Loucy (cell line): ENCODE measurements around the gene CCDC61.

Source experiments
- H2AFZ ChIP-seq: fragments of 200-600 bp; sonication (generic); 2 replicates; pipeline ENCODE4 v1.6.0; 2016; ENCODE audit warnings: antibody characterized with exemption, mild to moderate bottlenecking, low read length, moderate library complexity
- H3F3A ChIP-seq: fragments of 200-600 bp; 2 replicates; pipeline ENCODE4 v1.6.0; 2016; ENCODE audit warnings: antibody characterized with exemption, low read depth, mild to moderate bottlenecking
- H3K27me3 ChIP-seq: fragments of 200-600 bp; sonication (generic); 2 replicates; pipeline ENCODE4 v1.6.1; 2014; ENCODE audit warnings: low read length, mild to moderate bottlenecking; ENCODE audit not compliant: insufficient read depth, poor library complexity, severe bottlenecking
- H3K36me3 ChIP-seq: fragments of 200-600 bp; sonication (generic); 2 replicates; pipeline ENCODE4 v1.6.1; 2016; ENCODE audit warnings: low read length; ENCODE audit not compliant: insufficient read depth
- H3K4me1 ChIP-seq: fragments of 200-600 bp; sonication (generic); 2 replicates; pipeline ENCODE4 v1.5.1; 2014; ENCODE audit warnings: low read length, mild to moderate bottlenecking; ENCODE audit not compliant: insufficient read depth, poor library complexity, severe bottlenecking
- H3K4me2 ChIP-seq: fragments of 200-600 bp; sonication (generic); 2 replicates; pipeline ENCODE4 v1.6.0; 2014; ENCODE audit warnings: antibody characterized with exemption, low read length, low read depth, mild to moderate bottlenecking; ENCODE audit not compliant: poor library complexity, severe bottlenecking
- H3K4me3 ChIP-seq: fragments of 200-600 bp; sonication (generic); 2 replicates; pipeline ENCODE4 v1.5.1; 2014; ENCODE audit warnings: low read length, mild to moderate bottlenecking, mixed read lengths; ENCODE audit not compliant: poor library complexity, severe bottlenecking
- H3K79me2 ChIP-seq: fragments of 200-600 bp; sonication (generic); 2 replicates; pipeline ENCODE4 v1.6.1; 2014; ENCODE audit warnings: low read length; ENCODE audit not compliant: insufficient read depth
- H3K9ac ChIP-seq: fragments of 200-600 bp; sonication (generic); 2 replicates; pipeline ENCODE4 v1.6.0; 2014; ENCODE audit warnings: mild to moderate bottlenecking, low read depth, low read length, moderate library complexity; ENCODE audit not compliant: poor library complexity, severe bottlenecking
- H3K9me2 ChIP-seq: fragments of 200-600 bp; sonication (generic); replicated peaks from 2 replicates; pipeline ENCODE4 v1.6.1; 2016; ENCODE audit warnings: low read depth, low read length, mixed read lengths
- H3K9me3 ChIP-seq: fragments of 200-600 bp; sonication (generic); 2 replicates; pipeline ENCODE4 v1.6.1; 2014; ENCODE audit warnings: mild to moderate bottlenecking, antibody characterized with exemption, low read length, low read depth; ENCODE audit not compliant: insufficient read depth
- H4K20me1 ChIP-seq: fragments of 200-600 bp; sonication (generic); 2 replicates; pipeline ENCODE4 v1.6.0; 2014; ENCODE audit warnings: antibody characterized with exemption, low read length, mild to moderate bottlenecking; ENCODE audit not compliant: insufficient read depth, poor library complexity, severe bottlenecking
- CTCF ChIP-seq: fragments of 200-600 bp; sonication (generic); conservative IDR thresholded peaks from 2 replicates; pipeline ENCODE4 v1.5.1; 2014; ENCODE audit warnings: mild to moderate bottlenecking, antibody characterized with exemption, low read length
- EZH2phosphoT487 ChIP-seq: fragments of 200-600 bp; IDR thresholded peaks from 2 replicates; pipeline ENCODE4 v1.6.1; 2018; ENCODE audit warnings: antibody characterized with exemption, mild to moderate bottlenecking, moderate library complexity, borderline replicate concordance

Gene CCDC61

GRCh38 chr19:46035546-46035945 lies 40.3 kb downstream of the CCDC61 start:
- Histone ChIP-seq H3K4me3 (no peak overlapping the region), H3K4me1 (no peaks in the 10 kb centered on the region), H3K36me3 (no peaks in the 10 kb centered on the region), H3K4me2 (no peak overlapping the region), H3K9me3 (peaks cover 3% of the 10 kb centered on the region; the same call in 1 of the 2 replicates), H3K27me3 (no peaks in the 10 kb centered on the region), H3K79me2 (no peaks in the 10 kb centered on the region), H2AFZ (no peak overlapping the region), H3K9me2 (no peaks in the 10 kb centered on the region), H3K9ac (no peak overlapping the region), H4K20me1 (no peaks in the 10 kb centered on the region), H3F3A (no peaks in the 10 kb centered on the region)
- TF ChIP-seq CTCF (no peak), EZH2phosphoT487 (no peak)

- Histone ChIP-seq H3K36me3 (no peaks in the 10 kb centered on the region), H2AFZ (no peak overlapping the region), H3K4me1 (no peaks in the 10 kb centered on the region), H3F3A (no peaks in the 10 kb centered on the region), H3K9me2 (no peaks in the 10 kb centered on the region), H4K20me1 (no peaks in the 10 kb centered on the region), H3K27me3 (no peaks in the 10 kb centered on the region), H3K9ac (no peak overlapping the region), H3K9me3 (peaks cover 3% of the 10 kb centered on the region; the same call in 1 of the 2 replicates), H3K79me2 (no peaks in the 10 kb centered on the region), H3K4me2 (no peak overlapping the region), H3K4me3 (no peak overlapping the region)
- TF ChIP-seq CTCF (no peak), EZH2phosphoT487 (no peak)
These were observed 40.9 kb downstream of the CCDC61 start for GRCh38 chr19:46035986-46036743.

GRCh38 chr19:46036744-46037128 lies 41.5 kb downstream of the CCDC61 start:
- Histone ChIP-seq H3K4me3 (no peak overlapping the region), H3F3A (no peaks in the 10 kb centered on the region), H2AFZ (no peak overlapping the region), H3K9me3 (peaks cover 3% of the 10 kb centered on the region; the same call in 1 of the 2 replicates), H3K27me3 (no peaks in the 10 kb centered on the region), H3K36me3 (no peaks in the 10 kb centered on the region), H4K20me1 (no peaks in the 10 kb centered on the region), H3K4me1 (no peaks in the 10 kb centered on the region), H3K79me2 (no peaks in the 10 kb centered on the region), H3K9ac (no peak overlapping the region), H3K9me2 (no peaks in the 10 kb centered on the region), H3K4me2 (no peak overlapping the region)
- TF ChIP-seq CTCF (no peak), EZH2phosphoT487 (no peak)
